ENCODE data around the gene MEP1A.
"Not testable (repeated sequence)": the region's sequence is repeated elsewhere in the genome, so short reads cannot be mapped to it uniquely, and the experiment has no call there.

The MEP1A gene

GRCh38 chr6:46845126-46845525 is 51.9 kb downstream of the MEP1A start:
- no peak for ATAC-seq (ENCODE audit: low read depth)
- DNase-seq (ENCODE audit: low spot score) = no peak
- TF ChIP-seq, protein P1, sequence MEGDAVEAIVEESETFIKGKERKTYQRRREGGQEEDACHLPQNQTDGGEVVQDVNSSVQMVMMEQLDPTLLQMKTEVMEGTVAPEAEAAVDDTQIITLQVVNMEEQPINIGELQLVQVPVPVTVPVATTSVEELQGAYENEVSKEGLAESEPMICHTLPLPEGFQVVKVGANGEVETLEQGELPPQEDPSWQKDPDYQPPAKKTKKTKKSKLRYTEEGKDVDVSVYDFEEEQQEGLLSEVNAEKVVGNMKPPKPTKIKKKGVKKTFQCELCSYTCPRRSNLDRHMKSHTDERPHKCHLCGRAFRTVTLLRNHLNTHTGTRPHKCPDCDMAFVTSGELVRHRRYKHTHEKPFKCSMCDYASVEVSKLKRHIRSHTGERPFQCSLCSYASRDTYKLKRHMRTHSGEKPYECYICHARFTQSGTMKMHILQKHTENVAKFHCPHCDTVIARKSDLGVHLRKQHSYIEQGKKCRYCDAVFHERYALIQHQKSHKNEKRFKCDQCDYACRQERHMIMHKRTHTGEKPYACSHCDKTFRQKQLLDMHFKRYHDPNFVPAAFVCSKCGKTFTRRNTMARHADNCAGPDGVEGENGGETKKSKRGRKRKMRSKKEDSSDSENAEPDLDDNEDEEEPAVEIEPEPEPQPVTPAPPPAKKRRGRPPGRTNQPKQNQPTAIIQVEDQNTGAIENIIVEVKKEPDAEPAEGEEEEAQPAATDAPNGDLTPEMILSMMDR (IDR thresholded peaks at IDR 0.05; ENCODE audit: poor library complexity, severe bottlenecking) = no peak
- Histone ChIP-seq H3K9me3 (ENCODE audit: severe bottlenecking) (peaks cover 9% of the 10 kb centered on the region), H3K4me1 (ENCODE audit: insufficient read depth, poor library complexity, severe bottlenecking) (no peaks in the 10 kb centered on the region), H3K27me3 (ENCODE audit: insufficient read depth, poor library complexity, severe bottlenecking) (no peaks in the 10 kb centered on the region), H3K27ac (ENCODE audit: poor library complexity, severe bottlenecking) (no peak overlapping the region), H3K36me3 (ENCODE audit: low read depth) (no peaks in the 10 kb centered on the region), H3K4me3 (ENCODE audit: severe bottlenecking) (no peak overlapping the region)

DNA sequence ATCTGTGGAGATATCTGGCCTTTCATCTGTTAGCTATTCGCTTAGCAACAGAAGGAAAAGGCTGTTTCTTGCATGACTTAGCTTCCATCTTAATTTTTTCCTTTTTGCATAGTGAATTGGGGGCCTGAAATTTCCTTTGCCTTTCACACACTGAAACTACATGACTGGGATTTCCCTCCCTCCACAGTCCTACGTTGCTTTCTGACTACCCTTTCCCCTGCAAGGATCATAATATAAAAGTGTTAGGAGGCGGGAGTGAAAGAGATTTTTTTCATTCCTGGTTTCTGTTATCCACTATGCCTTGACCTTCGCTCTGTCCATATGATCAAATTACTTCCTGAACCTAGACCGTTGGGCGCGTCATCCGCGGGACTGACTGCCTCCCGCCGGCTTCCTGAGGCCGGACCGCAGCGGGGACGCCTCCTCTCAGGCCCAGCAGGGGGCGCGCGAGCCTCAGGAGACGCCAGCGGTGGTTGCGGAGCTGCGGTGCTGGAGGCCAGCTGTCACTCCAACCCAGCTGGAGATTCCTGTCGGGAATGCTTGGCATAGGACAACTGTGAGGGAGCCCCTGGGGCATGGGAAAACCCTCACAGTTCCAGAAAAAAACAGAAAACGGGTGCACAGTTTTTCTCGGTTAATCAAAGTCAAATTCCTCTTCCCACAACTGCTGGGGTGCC is 55.6 kb downstream of the MEP1A start:
- peak; percentile 78 for DNase-seq (ENCODE audit: low spot score)
- TF ChIP-seq, protein P1 (IDR thresholded peaks at IDR 0.05; ENCODE audit: poor library complexity, severe bottlenecking) = peak; percentile 97
- H3K4me3 ChIP-seq (ENCODE audit: severe bottlenecking) = no peak overlapping the region
- no peaks in the 10 kb centered on the region for H3K9me3 ChIP-seq (ENCODE audit: severe bottlenecking)
- ATAC-seq (ENCODE audit: low read depth) = peak; percentile 97
- H3K27ac ChIP-seq (ENCODE audit: poor library complexity, severe bottlenecking) = no peak overlapping the region
- H3K27me3 ChIP-seq (ENCODE audit: insufficient read depth, poor library complexity, severe bottlenecking) = no peaks in the 10 kb centered on the region
- no peaks in the 10 kb centered on the region for H3K36me3 ChIP-seq (ENCODE audit: low read depth)
- no peaks in the 10 kb centered on the region for H3K4me1 ChIP-seq (ENCODE audit: insufficient read depth, poor library complexity, severe bottlenecking)

GRCh38 chr6:46849361-46849690 is 56.1 kb downstream of the MEP1A start:
- Histone ChIP-seq H3K4me3 (ENCODE audit: severe bottlenecking) (no peak overlapping the region), H3K9me3 (ENCODE audit: severe bottlenecking) (no peaks in the 10 kb centered on the region), H3K36me3 (ENCODE audit: low read depth) (no peaks in the 10 kb centered on the region), H3K27me3 (ENCODE audit: insufficient read depth, poor library complexity, severe bottlenecking) (no peaks in the 10 kb centered on the region), H3K27ac (ENCODE audit: poor library complexity, severe bottlenecking) (no peak overlapping the region), H3K4me1 (ENCODE audit: insufficient read depth, poor library complexity, severe bottlenecking) (no peaks in the 10 kb centered on the region)
- TF ChIP-seq, protein P1 (IDR thresholded peaks at IDR 0.05; ENCODE audit: poor library complexity, severe bottlenecking) = no peak
- ATAC-seq (ENCODE audit: low read depth) = no peak
- DNase-seq (ENCODE audit: low spot score) = no peak

DNA sequence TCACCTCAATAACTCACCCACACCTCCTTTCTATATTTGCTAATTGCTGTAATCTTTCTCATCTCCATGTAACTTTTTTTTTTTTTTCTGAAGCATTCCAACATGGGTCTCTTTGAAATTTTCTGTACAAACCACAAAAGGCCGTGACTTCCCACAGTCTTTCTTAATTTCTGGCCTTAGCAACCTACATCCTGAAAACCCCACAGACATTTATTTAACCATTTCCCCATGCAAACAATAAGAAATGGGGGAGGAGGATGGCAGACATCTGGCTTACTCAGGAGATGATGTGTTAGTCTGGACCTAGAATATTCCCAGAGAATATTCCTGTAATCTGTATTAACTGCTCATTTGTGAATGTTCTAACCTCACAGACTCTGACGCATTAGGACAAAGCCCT is 57.6 kb downstream of the MEP1A start:
- ATAC-seq (ENCODE audit: low read depth) (no peak), DNase-seq (ENCODE audit: low spot score) (no peak)
- TF ChIP-seq, protein P1 (IDR thresholded peaks at IDR 0.05; ENCODE audit: poor library complexity, severe bottlenecking) = no peak
- Histone ChIP-seq H3K4me1 (ENCODE audit: insufficient read depth, poor library complexity, severe bottlenecking) (no peaks in the 10 kb centered on the region), H3K27me3 (ENCODE audit: insufficient read depth, poor library complexity, severe bottlenecking) (no peaks in the 10 kb centered on the region), H3K9me3 (ENCODE audit: severe bottlenecking) (no peaks in the 10 kb centered on the region), H3K36me3 (ENCODE audit: low read depth) (no peaks in the 10 kb centered on the region), H3K4me3 (ENCODE audit: severe bottlenecking) (no peak overlapping the region), H3K27ac (ENCODE audit: poor library complexity, severe bottlenecking) (no peak overlapping the region)

- ATAC-seq (ENCODE audit: low read depth); H3K4me1 ChIP-seq (ENCODE audit: insufficient read depth, poor library complexity, severe bottlenecking); DNase-seq (ENCODE audit: low spot score); H3K9me3 ChIP-seq (ENCODE audit: severe bottlenecking); H3K36me3 ChIP-seq (ENCODE audit: low read depth); H3K4me3 ChIP-seq (ENCODE audit: severe bottlenecking); H3K27me3 ChIP-seq (ENCODE audit: insufficient read depth, poor library complexity, severe bottlenecking); H3K27ac ChIP-seq (ENCODE audit: poor library complexity, severe bottlenecking): not testable (repeated sequence)
Measured at GRCh38 chr6:46851576-46851975, 58.4 kb downstream of the MEP1A start.
